K562 (cell line): ENCODE measurements around the gene PKD2. TPM values are rescaled to one million over a fixed set of nuclear protein-coding genes. Genes with fewer than 3 reads are reported as not detected.
A peak's percentile ranks its signal among the peaks of the same experiment; 100 is the strongest.

ENCODE experiments used
- ATAC-seq: fragments of 200-7000 bp; cut with Tn5 transposase; 3 replicates; pipeline ENCODE4 v1.9.1; 2020; ENCODE audit warnings: moderate library complexity
- BruUV-seq: library from RNA; stranded (reverse); fragments of 400-500 nt; replicated peaks from 2 replicates; lab custom pipeline; 2021; lab: Mats Ljungman, UMichigan
- CTCF ChIA-PET: fragments of 300-600 bp; formaldehyde crosslinking; extraction: SDS; loops from one replicate; lab custom pipeline; 2021; ENCODE audit warnings: low intra/inter-chr PET ratio; lab: Yijun Ruan, JAX
- POLR2A ChIA-PET: fragments of 300-600, 350-650 bp; sonication (Branson Sonifier 250); formaldehyde crosslinking; extraction: SDS; loops from one replicate; lab custom pipeline; 2021; ENCODE audit warnings: antibody characterized with exemption, inconsistent platforms; lab: Yijun Ruan, JAX
- DNase-seq, 4 experiments: peaks; one replicate each; pipeline versions ENCODE4 v3.0.0 to v3.0.0-alpha.2; 2011 to 2018; ENCODE audit warnings: low spot score in 3 of 4, mixed read lengths in 3 of 4; ENCODE audit errors: extremely low read depth in 1 of 4
- FAIRE-seq: peaks from 2 replicates; lab custom pipeline; 2011; peaks lifted over from hg19 to GRCh38; lab: Jason Lieb, UNC
- H2AFZ ChIP-seq: 2 replicates; pipeline ENCODE4 v1.6.0; 2011; ENCODE audit warnings: low read depth, low read length, control low read depth, inconsistent platforms
- H3K27ac ChIP-seq: fragments of 200-600 bp; 3 replicates; pipeline ENCODE4 v1.8.0; 2011; ENCODE audit warnings: low read depth, mild to moderate bottlenecking, control low read depth, inconsistent platforms, low read length, moderate library complexity, mixed read lengths; ENCODE audit errors: extremely low read depth
- H3K27me3 ChIP-seq, 2 experiments: fragments of 300-600 bp in 1 of 2; 2 replicates in 1 of 2; 3 replicates in 1 of 2; pipeline versions ENCODE4 v1.6.0 to v1.8.0; 2011; ENCODE audit warnings: inconsistent platforms in 2 of 2, low read length in 2 of 2, mild to moderate bottlenecking in 1 of 2, mixed read lengths in 1 of 2, moderate library complexity in 1 of 2; ENCODE audit not compliant: control insufficient read depth in 2 of 2, insufficient read depth in 2 of 2
- H3K36me3 ChIP-seq: fragments of 300-600 bp; 3 replicates; pipeline ENCODE4 v1.8.0; 2011; ENCODE audit warnings: mild to moderate bottlenecking, low read length, inconsistent platforms; ENCODE audit not compliant: control insufficient read depth, insufficient read depth
- H3K4me1 ChIP-seq, 2 experiments: fragments of 200-600 bp in 1 of 2; replicated peaks in 1 of 2; 2 replicates in 1 of 2; 3 replicates in 1 of 2; pipeline versions ENCODE4 v1.5.1 to v1.8.0; 2011; ENCODE audit warnings: inconsistent platforms in 2 of 2, low read length in 2 of 2, mild to moderate bottlenecking in 1 of 2, mixed read lengths in 1 of 2, moderate library complexity in 1 of 2; ENCODE audit not compliant: control insufficient read depth in 2 of 2, insufficient read depth in 2 of 2
- H3K4me2 ChIP-seq: 2 replicates; pipeline ENCODE4 v1.6.1; 2011; ENCODE audit warnings: low read length, control low read depth, inconsistent platforms, mixed read lengths; ENCODE audit not compliant: insufficient read depth
- H3K4me3 ChIP-seq: fragments of 200-600 bp; sonication (generic), shearing (Covaris generic); 2 replicates; pipeline ENCODE4 v1.5.1; 2016; ENCODE audit warnings: control low read depth, inconsistent platforms
- H3K79me2 ChIP-seq: fragments of 200-600 bp; 3 replicates; pipeline ENCODE4 v1.8.0; 2011; ENCODE audit warnings: low read length, inconsistent platforms; ENCODE audit not compliant: control insufficient read depth, insufficient read depth
- H3K9ac ChIP-seq, 2 experiments: 2 replicates each; pipeline versions ENCODE4 v1.6.0 to v1.6.1; 2011; ENCODE audit warnings: low read depth in 2 of 2, low read length in 2 of 2, control low read depth in 1 of 2, inconsistent platforms in 1 of 2, mild to moderate bottlenecking in 1 of 2, mixed read lengths in 1 of 2; ENCODE audit not compliant: insufficient read depth in 1 of 2
- H3K9me1 ChIP-seq: one replicate; pipeline ENCODE4 v1.6.0; 2011; ENCODE audit warnings: inconsistent platforms, mild to moderate bottlenecking, low read length, moderate library complexity; ENCODE audit not compliant: control insufficient read depth, insufficient read depth
- H3K9me3 ChIP-seq: replicated peaks from 2 replicates; pipeline ENCODE4 v1.5.1; 2011; ENCODE audit warnings: low read depth, low read length, inconsistent platforms; ENCODE audit not compliant: control insufficient read depth, insufficient read depth
- H4K20me1 ChIP-seq: replicated peaks from 2 replicates; pipeline ENCODE4 v1.6.1; 2011; ENCODE audit warnings: low read length, inconsistent platforms, mixed read lengths; ENCODE audit not compliant: control insufficient read depth, insufficient read depth
- CREB3 ChIP-seq: fragments of 450-650 bp; conservative IDR thresholded peaks from 2 replicates; pipeline ENCODE4 v1.6.1; 2016; ENCODE audit warnings: missing genetic modification characterization, low read depth, mild to moderate bottlenecking, missing compliant biosample characterization, moderate library complexity
- ELF2 ChIP-seq: fragments of 250-450 bp; sonication (Bioruptor Pico); IDR thresholded peaks from 2 replicates; pipeline ENCODE4 v1.5.0; 2021; ENCODE audit warnings: mild to moderate bottlenecking
- HINFP ChIP-seq: fragments of 450-650 bp; conservative IDR thresholded peaks from 2 replicates; pipeline ENCODE4 v1.6.1; 2016; ENCODE audit warnings: missing genetic modification characterization, low read depth, mild to moderate bottlenecking, control low read depth, missing compliant biosample characterization
- MTA2 ChIP-seq: fragments of 450-650 bp; IDR thresholded peaks from 2 replicates; pipeline ENCODE4 v1.6.1; 2016; ENCODE audit warnings: low read depth
- PCBP1 ChIP-seq: fragments of 200-400 bp; formaldehyde crosslinking; IDR thresholded peaks from 2 replicates; pipeline ENCODE4 v1.6.1; 2018; ENCODE audit warnings: mild to moderate bottlenecking, low read depth, low read length; ENCODE audit not compliant: poor library complexity, severe bottlenecking
- RBM17 ChIP-seq: fragments of 200-400 bp; formaldehyde crosslinking; IDR thresholded peaks from 2 replicates; pipeline ENCODE4 v1.6.1; 2017; ENCODE audit warnings: low read depth, mild to moderate bottlenecking, low read length, borderline replicate concordance
- RNF2 ChIP-seq: sonication (generic); IDR thresholded peaks from 2 replicates; pipeline ENCODE4 v1.6.1; 2016
- ZNF12 ChIP-seq: sonication (generic); formaldehyde crosslinking; IDR thresholded peaks from 2 replicates; pipeline ENCODE4 v1.4.0; 2020; ENCODE audit warnings: mild to moderate bottlenecking, missing genetic modification reagents
- WGBS: fragments of 100-300 bp; shearing (Covaris generic); methylation state at CpG from one replicate; pipeline ENCODE4 v1.1.6; 2016; ENCODE audit warnings: low coverage, mixed read lengths; ENCODE audit not compliant: insufficient coverage; ENCODE audit errors: missing lambda C conversion rate; 5-methylcytosine and 5-hydroxymethylcytosine counted together
- in situ Hi-C: fragments of 300-500 bp; cut with MboI; formaldehyde crosslinking; loops from 4 replicates; pipeline ENCODE4 v1.15.0; 2018; ENCODE audit warnings: inconsistent platforms, mixed read lengths
- intact Hi-C: fragments of 100-400 bp; cut with micrococcal nuclease; formaldehyde crosslinking; loops from 2 replicates; pipeline ENCODE4 v1.14.2; 2022
- polyA plus RNA-seq, 8 experiments: library from polyadenylated mRNA; depleted of rRNA in 4 of 8; stranded (reverse) in 5 of 8; unstranded in 3 of 8; fragments of >200 nt; fragmentation: Nextera tagmentation in 2 of 8; fragmentation: Illumina TruSeq in 1 of 8; extraction: Ambion mirVana in 2 of 8; extraction: Trizol in 1 of 8; gene quantifications; 2 replicates each; pipeline versions ENCODE4 v1.2.1 to v1.2.3, GENCODE V29; 2011 to 2014; ENCODE audit warnings: inconsistent platforms in 1 of 8, missing spikeins in 1 of 8
- total RNA-seq, 7 experiments: library from RNA; depleted of rRNA in 6 of 7; stranded (reverse); fragments of >200 nt in 6 of 7; fragmentation: Illumina TruSeq in 2 of 7; extraction: Trizol in 2 of 7; gene quantifications; 2 replicates each; pipeline versions ENCODE4 v1.2.1 to v1.2.3, GENCODE V29; 2011 to 2021; ENCODE audit warnings: low replicate concordance in 1 of 7

PKD2 gene
- total and polyA plus RNA-seq, 9 of the 15 experiments (the other 6 are each of a cell fraction or from before 2014, with no cell fraction given): 0.11 to 1.2 (median 0.47) TPM

- Histone ChIP-seq H2AFZ (no peak overlapping the region), H3K79me2 (no peaks in the 10 kb centered on the region), H3K27ac (no peak overlapping the region), H4K20me1 (peaks cover 7% of the 10 kb centered on the region; the same call in 1 of the 2 replicates), H3K27me3 (peaks cover 17 to 20% of the 10 kb centered on the region in 2 experiments; a peak in 4 of 5 replicates), H3K36me3 (no peaks in the 10 kb centered on the region), H3K9me3 (no peaks in the 10 kb centered on the region), H3K4me2 (peak overlapping the region; percentile 72; the same call in 1 of the 2 replicates), H3K4me3 (no peak overlapping the region), H3K4me1 (peaks cover 4 to 15% of the 10 kb centered on the region in 2 experiments; a peak in 4 of 5 replicates), H3K9ac (no peak overlapping the region), H3K9me1 (no peaks in the 10 kb centered on the region)
- intact Hi-C loops: no loop called here
- in situ Hi-C loops: no loop called here
- no peak for FAIRE-seq
- TF ChIP-seq CREB3 (no peak), PCBP1 (no peak), MTA2 (no peak)
- no peak for ATAC-seq
- TSS peak; percentile 60 for BruUV-seq
- ChIA-PET POLR2A (no interaction called here), CTCF (no interaction called here)
- WGBS: 20% methylated on average over 5 of the region's 5 CpGs
- DNase-seq: no peak
Observed at GRCh38 chr4:88008743-88009171, 1.3 kb downstream of the PKD2 start.

DNA sequence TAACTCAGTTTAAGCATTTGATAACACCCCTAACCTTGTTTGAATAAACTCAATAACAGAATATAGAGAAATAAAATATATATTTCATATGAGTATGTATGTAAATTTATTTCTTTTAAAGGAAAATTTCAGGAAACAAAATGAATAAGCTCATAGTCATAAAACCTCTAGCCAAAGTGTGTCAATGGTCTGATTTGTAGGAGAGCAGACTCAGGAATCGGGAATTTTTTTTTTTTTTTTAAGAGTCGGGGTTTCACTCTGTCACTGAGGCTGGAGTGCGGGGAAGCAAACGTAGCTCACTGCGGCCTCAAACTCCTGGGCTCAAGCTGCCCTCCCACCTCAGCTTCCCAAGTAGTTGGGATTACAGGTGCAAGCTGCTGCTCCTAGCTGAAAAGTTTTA, 2.4 kb downstream of the PKD2 start:
- Histone ChIP-seq H3K27ac (no peak overlapping the region), H3K9ac (no peak overlapping the region), H2AFZ (no peak overlapping the region), H3K27me3 (peaks cover 17 to 20% of the 10 kb centered on the region in 2 experiments; a peak in 4 of 5 replicates), H3K36me3 (no peaks in the 10 kb centered on the region), H3K4me2 (no peak overlapping the region), H3K4me1 (peaks cover 4 to 15% of the 10 kb centered on the region in 2 experiments; a peak in 4 of 5 replicates), H3K79me2 (no peaks in the 10 kb centered on the region), H3K9me3 (no peaks in the 10 kb centered on the region), H3K4me3 (no peak overlapping the region), H3K9me1 (no peaks in the 10 kb centered on the region), H4K20me1 (peaks cover 7% of the 10 kb centered on the region; the same call in 1 of the 2 replicates)
- intact Hi-C loops: no loop called here
- ChIA-PET POLR2A (no interaction called here), CTCF (no interaction called here)
- 35% methylated on average over 5 of the region's 5 CpGs for WGBS
- BruUV-seq: no TSS peak
- in situ Hi-C loops: no loop called here
- ATAC-seq (no peak), FAIRE-seq (no peak), DNase-seq (no peak)
- TF ChIP-seq RNF2: no peak
- no peak for TF ChIP-seq ZNF12
- TF ChIP-seq RBM17: no peak
- TF ChIP-seq ELF2 (CRISPR knock-in tag): no peak
- TF ChIP-seq HINFP (tag): no peak
